Psoas muscle (tissue), 8 donors: Measurements from ENCODE around the gene BNIPL. TPM values are rescaled to one million over a fixed set of nuclear protein-coding genes. Genes with fewer than 3 reads are reported as not detected.

Experiments
- ATAC-seq, 4 donors: fragments of 200-7000 bp; cut with Tn5 transposase; one replicate each; pipeline ENCODE4 v1.9.1; 2020; ENCODE audit warnings: moderate library complexity in 3 of 4, mild to moderate bottlenecking in 2 of 4
- DNase-seq, 2 donors: peaks; one replicate each; pipeline ENCODE4 v3.0.0-alpha.2; 2020
- H3K27ac ChIP-seq: fragments of 200-600 bp; one replicate; pipeline ENCODE4 v1.8.0; 2022
- H3K27me3 ChIP-seq, 3 donors: fragments of 200-600 bp in 1 of 3; one replicate each; pipeline versions ENCODE4 v1.6.1 to v1.8.0; 2013 to 2022; ENCODE audit warnings: low read length in 2 of 3, mild to moderate bottlenecking in 2 of 3, moderate library complexity in 1 of 3; ENCODE audit not compliant: insufficient read depth in 3 of 3
- H3K36me3 ChIP-seq, 2 donors: fragments of 200-600 bp in 1 of 2; one replicate each; pipeline versions ENCODE4 v1.6.1 to v1.8.0; 2013 to 2022; ENCODE audit warnings: low read depth in 1 of 2, mild to moderate bottlenecking in 1 of 2, moderate library complexity in 1 of 2; ENCODE audit not compliant: insufficient read depth in 1 of 2
- H3K4me1 ChIP-seq: fragments of 200-600 bp; one replicate; pipeline ENCODE4 v1.8.0; 2022
- H3K4me3 ChIP-seq: fragments of 200-600 bp; one replicate; pipeline ENCODE4 v1.8.0; 2022; ENCODE audit warnings: mild to moderate bottlenecking
- H3K9me3 ChIP-seq: fragments of 200-600 bp; one replicate; pipeline ENCODE4 v1.8.0; 2022
- WGBS, 3 donors: extraction: QIAGEN DNeasy Blood & Tissue Kit; methylation state at CpG; one replicate each; pipeline versions ENCODE4 v1.1.6 to v1.1.7; 2013; 5-methylcytosine and 5-hydroxymethylcytosine counted together
- intact Hi-C, 2 donors: fragments of 100-400 bp; cut with DNase I; formaldehyde crosslinking; loops; one replicate each; pipeline versions ENCODE4 v1.11.0 to v1.14.2; 2022
- polyA plus RNA-seq, 3 donors: library from polyadenylated mRNA; stranded (reverse); fragments of 200-250 nt; gene quantifications; one replicate each; pipeline ENCODE4 v1.2.3, GENCODE V29; 2013
- total RNA-seq, 4 donors: library from RNA; stranded (reverse); fragmentation: NEBNext Ultra II Directional in 2 of 4; extraction: Animal tissue kit (Norgen Biotek cat#: 25700) in 2 of 4; gene quantifications; one replicate each; pipeline versions ENCODE4 v1.2.1 to v1.2.4, GENCODE V29; 2021 to 2023
- TF ChIP-seq, protein P1 (sequence below): fragments of 200-600 bp; IDR thresholded peaks from one replicate; pipeline ENCODE4 v1.8.0; 2022; ENCODE audit warnings: antibody characterized with exemption
- donor health status: healthy with polysubstance abuse.
- donor health status: DM: no; HTN: no; CAD: no; lungs with moderate emphysema.
- donor health status: Bipolar disorder and iron deficiency.
- donor health status: healthy.
- donor health status: DM: yes; HTN: yes; CAD: no.
- donor health status: DM: no; HTN: no; CAD: no.
- donor health status: DM: no; HTN: no; CAD: no.
- donor health status: DM: yes; HTN: yes; CAD: no.

Gene BNIPL
- total and polyA plus RNA-seq, 7 donors: 0.04 to 0.96 (median 0.10) TPM

- Histone ChIP-seq H3K4me3 (peak overlapping the region; percentile 13), H3K27ac (peak overlapping the region; percentile 11), H3K27me3 (no peaks in the 10 kb centered on the region), H3K4me1 (peaks cover 11% of the 10 kb centered on the region), H3K36me3 (peaks cover 0 to 41% of the 10 kb centered on the region in 2 donors), H3K9me3 (no peaks in the 10 kb centered on the region)
- peak; percentile 12 to 33 (median 18) for ATAC-seq
- intact Hi-C loops: no loop called here
- DNase-seq: no peak
- TF ChIP-seq, protein P1, sequence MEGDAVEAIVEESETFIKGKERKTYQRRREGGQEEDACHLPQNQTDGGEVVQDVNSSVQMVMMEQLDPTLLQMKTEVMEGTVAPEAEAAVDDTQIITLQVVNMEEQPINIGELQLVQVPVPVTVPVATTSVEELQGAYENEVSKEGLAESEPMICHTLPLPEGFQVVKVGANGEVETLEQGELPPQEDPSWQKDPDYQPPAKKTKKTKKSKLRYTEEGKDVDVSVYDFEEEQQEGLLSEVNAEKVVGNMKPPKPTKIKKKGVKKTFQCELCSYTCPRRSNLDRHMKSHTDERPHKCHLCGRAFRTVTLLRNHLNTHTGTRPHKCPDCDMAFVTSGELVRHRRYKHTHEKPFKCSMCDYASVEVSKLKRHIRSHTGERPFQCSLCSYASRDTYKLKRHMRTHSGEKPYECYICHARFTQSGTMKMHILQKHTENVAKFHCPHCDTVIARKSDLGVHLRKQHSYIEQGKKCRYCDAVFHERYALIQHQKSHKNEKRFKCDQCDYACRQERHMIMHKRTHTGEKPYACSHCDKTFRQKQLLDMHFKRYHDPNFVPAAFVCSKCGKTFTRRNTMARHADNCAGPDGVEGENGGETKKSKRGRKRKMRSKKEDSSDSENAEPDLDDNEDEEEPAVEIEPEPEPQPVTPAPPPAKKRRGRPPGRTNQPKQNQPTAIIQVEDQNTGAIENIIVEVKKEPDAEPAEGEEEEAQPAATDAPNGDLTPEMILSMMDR: no peak
- 36 to 43% (median 38%) methylated on average over 4 of the region's 4 CpGs for WGBS, 3 donors
These were observed 40.9 kb upstream of the BNIPL start for GRCh38 chr1:150995460-150995859.

DNA sequence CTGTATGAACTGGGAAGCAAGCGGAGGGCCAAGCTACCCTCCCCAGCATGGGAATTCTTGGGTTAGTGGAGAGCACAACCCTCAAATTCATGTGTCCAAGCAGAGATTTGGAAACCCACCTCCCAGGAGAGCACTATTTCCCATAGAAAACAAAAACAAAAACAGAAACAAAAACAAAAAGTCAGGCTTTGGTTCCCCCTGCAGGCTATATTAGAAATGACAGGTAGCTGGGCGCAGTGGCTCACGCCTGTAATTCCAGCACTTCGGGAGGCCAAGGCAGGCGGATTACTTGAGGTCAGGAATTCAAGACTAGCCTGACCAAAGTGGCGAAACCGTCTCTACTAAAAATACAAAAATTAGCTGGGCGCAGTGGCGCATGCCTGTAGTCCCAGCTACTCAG lies 40.5 kb upstream of the BNIPL start:
- peak; percentile 76 to 91 (median 82) for ATAC-seq
- peak in 1 of 2 donors; percentile 78 for DNase-seq
- peak overlapping the region; percentile 41 for H3K27ac ChIP-seq
- TF ChIP-seq, protein P1: peak; percentile 86
- no peaks in the 10 kb centered on the region for H3K9me3 ChIP-seq
- no peaks in the 10 kb centered on the region for H3K27me3 ChIP-seq
- peak overlapping the region; percentile 13 for H3K4me3 ChIP-seq
- peaks cover 0 to 44% of the 10 kb centered on the region in 2 donors for H3K36me3 ChIP-seq
- H3K4me1 ChIP-seq: peaks cover 11% of the 10 kb centered on the region
- 15 to 21% (median 16%) methylated on average over 9 of the region's 9 CpGs for WGBS, 3 donors
- intact Hi-C loops: no loop called here

GRCh38 chr1:150997126-150997872 lies 39.1 kb upstream of the BNIPL start:
- Histone ChIP-seq H3K4me1 (peaks cover 11% of the 10 kb centered on the region), H3K27ac (no peak overlapping the region), H3K27me3 (no peaks in the 10 kb centered on the region), H3K36me3 (peaks cover 0 to 58% of the 10 kb centered on the region in 2 donors), H3K9me3 (no peaks in the 10 kb centered on the region), H3K4me3 (no peak overlapping the region)
- DNase-seq (no peak), ATAC-seq (no peak)
- WGBS, 3 donors: 76 to 88% (median 83%) methylated on average over 20 of the region's 20 CpGs
- TF ChIP-seq, protein P1: no peak
- intact Hi-C loops: no loop called here

GRCh38 chr1:150997949-150998348 lies 38.4 kb upstream of the BNIPL start:
- WGBS, 3 donors: 42 to 74% (median 47%) methylated on average over 5 of the region's 5 CpGs
- ATAC-seq (no peak), DNase-seq (no peak)
- Histone ChIP-seq H3K9me3 (no peaks in the 10 kb centered on the region), H3K4me1 (peaks cover 13% of the 10 kb centered on the region), H3K27ac (no peak overlapping the region), H3K4me3 (no peak overlapping the region), H3K36me3 (peaks cover 0 to 64% of the 10 kb centered on the region in 2 donors), H3K27me3 (no peaks in the 10 kb centered on the region)
- TF ChIP-seq, protein P1: no peak
- intact Hi-C loops: no loop called here
